Measurements from ENCODE around the gene KCNH2. TPM values are rescaled to one million over a fixed set of nuclear protein-coding genes. Genes with fewer than 3 reads are reported as not detected.

The KCNH2 gene
- total and polyA plus RNA-seq, 9 donors: 2.0 to 26.3 (median 6.7) TPM

GRCh38 chr7:150971242-150972022, 6.7 kb downstream of the KCNH2 start:
- Histone ChIP-seq H3K36me3 (no peaks in the 10 kb centered on the region), H3K4me1 (ENCODE audit: insufficient read depth) (peaks cover 27% of the 10 kb centered on the region), H3K9me3 (no peaks in the 10 kb centered on the region), H3K4me3 (no peak overlapping the region), H3K27ac (peak overlapping the region in 1 of 2 donors; percentile 67), H3K27me3 (no peaks in the 10 kb centered on the region)
- intact Hi-C loops (cut with DNase I): loop anchor here in 1 of 4 donors (10.0 kb wide), 1 partner anchor 187 kb away; no protein-coding TSS in a partner anchor
- WGBS, 3 donors: 18 to 33% (median 25%) methylated on average over 16 of the region's 16 CpGs
- TF ChIP-seq POLR2A (IDR thresholded peaks at IDR 0.05): no peak
- no peak for TF ChIP-seq EP300 (IDR thresholded peaks at IDR 0.05)
- no peak for TF ChIP-seq CTCF (IDR thresholded peaks at IDR 0.05)
- DNase-seq: peak; percentile 66 to 74 (median 71)

GRCh38 chr7:150970424-150970823, 7.7 kb downstream of the KCNH2 start:
- Histone ChIP-seq H3K9me3 (no peaks in the 10 kb centered on the region), H3K27me3 (no peaks in the 10 kb centered on the region), H3K4me3 (no peak overlapping the region), H3K4me1 (ENCODE audit: insufficient read depth) (peaks cover 27% of the 10 kb centered on the region), H3K36me3 (no peaks in the 10 kb centered on the region), H3K27ac (peak overlapping the region in 1 of 2 donors; percentile 67)
- intact Hi-C loops (cut with DNase I): loop anchor here in 1 of 4 donors (10.0 kb wide), 1 partner anchor 186 kb away; no protein-coding TSS in a partner anchor
- no peak for DNase-seq
- WGBS, 3 donors: 28 to 65% (median 32%) methylated on average over 11 of the region's 11 CpGs
- no peak for TF ChIP-seq POLR2A (IDR thresholded peaks at IDR 0.05)
- TF ChIP-seq EP300 (IDR thresholded peaks at IDR 0.05): no peak
- TF ChIP-seq CTCF (IDR thresholded peaks at IDR 0.05): no peak

DNA sequence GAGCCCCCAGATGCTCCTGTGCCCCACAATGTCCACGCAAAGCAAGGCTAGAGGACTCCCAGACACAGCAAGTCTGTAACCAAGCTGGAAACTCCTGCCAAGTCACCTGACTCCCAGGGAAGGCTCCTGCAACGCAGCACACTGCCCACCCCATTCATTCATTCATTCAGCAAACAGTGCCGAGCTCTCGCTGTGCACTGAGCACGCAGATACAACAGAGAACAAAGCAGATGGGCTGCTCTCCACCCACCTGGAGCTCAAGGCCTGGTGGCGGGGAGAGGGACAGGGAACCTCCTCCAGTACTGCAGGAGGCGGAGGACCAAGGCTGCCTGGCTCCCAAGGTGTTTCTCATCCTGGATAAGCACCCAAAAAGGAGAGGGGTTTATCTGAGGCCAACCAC, 8.6 kb downstream of the KCNH2 start:
- DNase-seq: no peak
- no peaks in the 10 kb centered on the region for H3K36me3 ChIP-seq
- TF ChIP-seq POLR2A (IDR thresholded peaks at IDR 0.05) (no peak), CTCF (IDR thresholded peaks at IDR 0.05) (no peak), EP300 (IDR thresholded peaks at IDR 0.05) (no peak)
- WGBS, 3 donors: 47 to 61% (median 52%) methylated on average over 7 of the region's 7 CpGs
- H3K9me3 ChIP-seq: no peaks in the 10 kb centered on the region
- H3K27ac ChIP-seq: peak overlapping the region in 1 of 2 donors; percentile 11
- peaks cover 25% of the 10 kb centered on the region for H3K4me1 ChIP-seq (ENCODE audit: insufficient read depth)
- no peaks in the 10 kb centered on the region for H3K27me3 ChIP-seq
- intact Hi-C loops (cut with DNase I): no loop called here
- H3K4me3 ChIP-seq: no peak overlapping the region

- H3K27me3 ChIP-seq: no peaks in the 10 kb centered on the region
- intact Hi-C loops (cut with DNase I): no loop called here
- whole genome bisulfite sequencing, 3 donors: 46 to 57% (median 49%) methylated on average over 16 of the region's 16 CpGs
Observed at GRCh38 chr7:150968734-150969372, 9.3 kb downstream of the KCNH2 start.

More at GRCh38 chr7:150968734-150969372, 9.3 kb downstream of the KCNH2 start:
- no peak for DNase-seq
- no peak overlapping the region for H3K4me3 ChIP-seq
- H3K4me1 ChIP-seq (ENCODE audit: insufficient read depth): peaks cover 22% of the 10 kb centered on the region
- TF ChIP-seq CTCF (IDR thresholded peaks at IDR 0.05): no peak
- TF ChIP-seq EP300 (IDR thresholded peaks at IDR 0.05): no peak
- no peak for TF ChIP-seq POLR2A (IDR thresholded peaks at IDR 0.05)
- no peak overlapping the region for H3K27ac ChIP-seq
- H3K36me3 ChIP-seq: no peaks in the 10 kb centered on the region
- no peaks in the 10 kb centered on the region for H3K9me3 ChIP-seq
